ENCODE results near the gene PNKP. TPM values are rescaled to one million over a fixed set of nuclear protein-coding genes. Genes with fewer than 3 reads are reported as not detected.

PNKP gene
- total RNA-seq, 1 experiment from 2014 or later, result 146 TPM

DNA sequence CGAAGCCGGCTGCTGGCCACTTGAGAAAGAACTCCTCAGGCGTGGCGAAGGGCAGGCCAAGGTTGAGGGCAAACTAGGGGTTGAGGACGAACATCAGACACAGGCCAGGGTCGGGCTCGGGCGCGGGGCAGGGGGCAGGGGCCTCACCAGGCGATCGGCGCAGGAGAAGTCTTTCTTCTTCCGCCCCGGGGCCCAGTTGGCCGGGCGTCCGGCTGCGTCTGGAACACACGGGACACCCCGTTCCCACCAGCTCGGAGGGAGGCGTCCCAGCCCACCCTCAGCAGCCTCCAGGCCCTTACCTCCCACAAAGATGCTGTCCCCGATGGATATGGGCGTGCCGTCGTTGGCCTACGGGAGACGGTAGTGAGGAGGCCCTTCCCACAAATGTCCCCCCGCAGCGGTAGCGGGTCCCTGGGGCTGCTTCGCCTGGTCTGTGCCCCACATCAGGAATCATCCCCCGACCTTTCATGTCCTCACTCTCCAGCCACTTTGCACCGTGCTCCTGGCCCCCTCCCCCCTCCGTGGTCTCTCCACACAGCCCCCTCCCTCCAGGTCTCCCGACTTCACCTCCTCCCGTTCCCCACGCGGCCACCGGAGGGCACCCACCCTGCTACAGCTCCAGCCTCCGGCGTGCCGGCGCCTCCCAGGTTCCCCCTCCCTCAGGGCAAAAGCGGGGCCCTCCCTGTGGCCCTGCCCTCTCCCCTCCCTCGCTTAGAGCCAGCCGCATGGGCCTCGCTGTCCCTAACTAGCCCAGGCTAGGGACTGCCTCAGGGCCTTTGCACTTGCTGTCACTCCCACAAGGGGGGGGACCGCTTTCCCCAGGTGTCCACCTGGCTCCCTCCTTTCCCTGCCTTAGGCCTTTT lies 4.8 kb downstream of the PNKP start:
- TF ChIP-seq NFYB (CRISPR knock-in tag; conservative IDR thresholded peaks at IDR 0.05; ENCODE audit: low read depth) (no peak), CREB1 (CRISPR knock-in tag; IDR thresholded peaks at IDR 0.05) (no peak), GTF2I (CRISPR knock-in tag; conservative IDR thresholded peaks at IDR 0.05) (peak; percentile 93), RORB (CRISPR knock-in tag; IDR thresholded peaks at IDR 0.05) (no peak), PRRX2 (CRISPR knock-in tag; IDR thresholded peaks at IDR 0.05) (no peak)
- TF ChIP-seq, protein P1, sequence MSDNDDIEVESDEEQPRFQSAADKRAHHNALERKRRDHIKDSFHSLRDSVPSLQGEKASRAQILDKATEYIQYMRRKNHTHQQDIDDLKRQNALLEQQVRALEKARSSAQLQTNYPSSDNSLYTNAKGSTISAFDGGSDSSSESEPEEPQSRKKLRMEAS (CRISPR knock-in tag; IDR thresholded peaks at IDR 0.05), result 0 out of 2 replicates have a peak, but pooled peaks have one; percentile 33
- TF ChIP-seq, protein P2, sequence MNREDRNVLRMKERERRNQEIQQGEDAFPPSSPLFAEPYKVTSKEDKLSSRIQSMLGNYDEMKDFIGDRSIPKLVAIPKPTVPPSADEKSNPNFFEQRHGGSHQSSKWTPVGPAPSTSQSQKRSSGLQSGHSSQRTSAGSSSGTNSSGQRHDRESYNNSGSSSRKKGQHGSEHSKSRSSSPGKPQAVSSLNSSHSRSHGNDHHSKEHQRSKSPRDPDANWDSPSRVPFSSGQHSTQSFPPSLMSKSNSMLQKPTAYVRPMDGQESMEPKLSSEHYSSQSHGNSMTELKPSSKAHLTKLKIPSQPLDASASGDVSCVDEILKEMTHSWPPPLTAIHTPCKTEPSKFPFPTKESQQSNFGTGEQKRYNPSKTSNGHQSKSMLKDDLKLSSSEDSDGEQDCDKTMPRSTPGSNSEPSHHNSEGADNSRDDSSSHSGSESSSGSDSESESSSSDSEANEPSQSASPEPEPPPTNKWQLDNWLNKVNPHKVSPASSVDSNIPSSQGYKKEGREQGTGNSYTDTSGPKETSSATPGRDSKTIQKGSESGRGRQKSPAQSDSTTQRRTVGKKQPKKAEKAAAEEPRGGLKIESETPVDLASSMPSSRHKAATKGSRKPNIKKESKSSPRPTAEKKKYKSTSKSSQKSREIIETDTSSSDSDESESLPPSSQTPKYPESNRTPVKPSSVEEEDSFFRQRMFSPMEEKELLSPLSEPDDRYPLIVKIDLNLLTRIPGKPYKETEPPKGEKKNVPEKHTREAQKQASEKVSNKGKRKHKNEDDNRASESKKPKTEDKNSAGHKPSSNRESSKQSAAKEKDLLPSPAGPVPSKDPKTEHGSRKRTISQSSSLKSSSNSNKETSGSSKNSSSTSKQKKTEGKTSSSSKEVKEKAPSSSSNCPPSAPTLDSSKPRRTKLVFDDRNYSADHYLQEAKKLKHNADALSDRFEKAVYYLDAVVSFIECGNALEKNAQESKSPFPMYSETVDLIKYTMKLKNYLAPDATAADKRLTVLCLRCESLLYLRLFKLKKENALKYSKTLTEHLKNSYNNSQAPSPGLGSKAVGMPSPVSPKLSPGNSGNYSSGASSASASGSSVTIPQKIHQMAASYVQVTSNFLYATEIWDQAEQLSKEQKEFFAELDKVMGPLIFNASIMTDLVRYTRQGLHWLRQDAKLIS (CRISPR knock-in tag; IDR thresholded peaks at IDR 0.05; ENCODE audit: borderline replicate concordance), result no peak
- POLR2A ChIA-PET, result interaction anchor here (0.6 kb wide), 1 partner anchor 286 kb away, joined by 4 read pairs; no protein-coding TSS in a partner anchor

DNA sequence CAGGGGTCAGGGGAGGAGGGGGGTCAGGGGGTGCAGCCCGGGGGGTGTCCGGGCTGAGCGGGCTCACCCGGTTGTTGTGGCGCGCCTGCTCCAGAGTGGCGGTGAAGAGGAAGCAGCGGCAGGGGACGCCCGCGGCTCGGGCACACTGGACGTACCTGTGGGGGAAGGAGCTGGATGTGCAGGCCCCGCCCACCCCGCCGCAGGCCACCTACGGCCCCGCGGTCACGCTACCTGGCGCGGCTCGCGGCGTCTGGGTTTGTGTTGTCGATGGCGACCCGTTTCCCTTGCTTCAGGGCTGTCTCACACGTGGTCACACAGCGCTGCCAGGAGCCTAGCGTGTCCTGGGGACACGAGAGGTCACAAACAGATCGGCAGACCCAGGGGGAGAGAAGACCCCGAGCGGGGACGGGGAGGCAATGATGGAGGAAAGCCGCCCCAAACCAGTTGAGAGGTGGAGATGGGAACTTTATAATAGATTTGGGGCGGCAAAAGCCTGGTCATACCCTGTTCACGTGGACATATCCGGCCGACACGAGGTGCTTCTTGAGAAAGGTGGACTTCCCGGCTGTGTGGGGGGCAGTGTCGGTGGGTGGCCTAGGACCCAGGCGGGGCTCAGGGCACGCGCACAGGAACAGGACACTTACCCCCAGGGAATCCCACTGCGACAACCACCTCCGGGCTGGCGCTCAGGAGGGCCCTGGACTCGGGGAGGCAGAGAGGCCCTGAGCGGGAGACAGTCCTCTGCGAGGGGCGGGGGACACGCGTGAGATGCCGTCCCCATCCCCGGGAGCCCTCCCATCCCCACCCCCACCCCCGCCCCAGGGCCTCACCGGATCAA lies 5.6 kb downstream of the PNKP start:
- Mint-ChIP-seq H3K27me3 (ENCODE audit: low read depth) (no peaks in the 10 kb centered on the region), H3K27ac (peak overlapping the region; percentile 65; the same call in 1 of the 2 replicates), H3K4me1 (peaks cover 33% of the 10 kb centered on the region), H3K36me3 (peaks cover 33% of the 10 kb centered on the region), H3K9me3 (no peaks in the 10 kb centered on the region), H3K4me3 (no peak overlapping the region)
- DNase-seq (ENCODE audit: low spot score), result no peak
- no peak for ATAC-seq
- TF ChIP-seq ZNF416 (CRISPR knock-in tag; IDR thresholded peaks at IDR 0.05) (no peak), NR3C1 (CRISPR knock-in tag; conservative IDR thresholded peaks at IDR 0.05; ENCODE audit: low read depth) (no peak), GABPB1 (CRISPR knock-in tag; IDR thresholded peaks at IDR 0.05) (no peak), ZNF219 (CRISPR knock-in tag; IDR thresholded peaks at IDR 0.05; ENCODE audit: borderline replicate concordance) (no peak)
- TF ChIP-seq, protein P3, sequence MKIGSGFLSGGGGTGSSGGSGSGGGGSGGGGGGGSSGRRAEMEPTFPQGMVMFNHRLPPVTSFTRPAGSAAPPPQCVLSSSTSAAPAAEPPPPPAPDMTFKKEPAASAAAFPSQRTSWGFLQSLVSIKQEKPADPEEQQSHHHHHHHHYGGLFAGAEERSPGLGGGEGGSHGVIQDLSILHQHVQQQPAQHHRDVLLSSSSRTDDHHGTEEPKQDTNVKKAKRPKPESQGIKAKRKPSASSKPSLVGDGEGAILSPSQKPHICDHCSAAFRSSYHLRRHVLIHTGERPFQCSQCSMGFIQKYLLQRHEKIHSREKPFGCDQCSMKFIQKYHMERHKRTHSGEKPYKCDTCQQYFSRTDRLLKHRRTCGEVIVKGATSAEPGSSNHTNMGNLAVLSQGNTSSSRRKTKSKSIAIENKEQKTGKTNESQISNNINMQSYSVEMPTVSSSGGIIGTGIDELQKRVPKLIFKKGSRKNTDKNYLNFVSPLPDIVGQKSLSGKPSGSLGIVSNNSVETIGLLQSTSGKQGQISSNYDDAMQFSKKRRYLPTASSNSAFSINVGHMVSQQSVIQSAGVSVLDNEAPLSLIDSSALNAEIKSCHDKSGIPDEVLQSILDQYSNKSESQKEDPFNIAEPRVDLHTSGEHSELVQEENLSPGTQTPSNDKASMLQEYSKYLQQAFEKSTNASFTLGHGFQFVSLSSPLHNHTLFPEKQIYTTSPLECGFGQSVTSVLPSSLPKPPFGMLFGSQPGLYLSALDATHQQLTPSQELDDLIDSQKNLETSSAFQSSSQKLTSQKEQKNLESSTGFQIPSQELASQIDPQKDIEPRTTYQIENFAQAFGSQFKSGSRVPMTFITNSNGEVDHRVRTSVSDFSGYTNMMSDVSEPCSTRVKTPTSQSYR (CRISPR knock-in tag; IDR thresholded peaks at IDR 0.05), result no peak
- TF ChIP-seq, protein P1 (CRISPR knock-in tag; IDR thresholded peaks at IDR 0.05), result no peak
- TF ChIP-seq, protein P4, sequence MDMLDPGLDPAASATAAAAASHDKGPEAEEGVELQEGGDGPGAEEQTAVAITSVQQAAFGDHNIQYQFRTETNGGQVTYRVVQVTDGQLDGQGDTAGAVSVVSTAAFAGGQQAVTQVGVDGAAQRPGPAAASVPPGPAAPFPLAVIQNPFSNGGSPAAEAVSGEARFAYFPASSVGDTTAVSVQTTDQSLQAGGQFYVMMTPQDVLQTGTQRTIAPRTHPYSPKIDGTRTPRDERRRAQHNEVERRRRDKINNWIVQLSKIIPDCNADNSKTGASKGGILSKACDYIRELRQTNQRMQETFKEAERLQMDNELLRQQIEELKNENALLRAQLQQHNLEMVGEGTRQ (CRISPR knock-in tag; IDR thresholded peaks at IDR 0.05), result no peak
- TF ChIP-seq, protein P5, sequence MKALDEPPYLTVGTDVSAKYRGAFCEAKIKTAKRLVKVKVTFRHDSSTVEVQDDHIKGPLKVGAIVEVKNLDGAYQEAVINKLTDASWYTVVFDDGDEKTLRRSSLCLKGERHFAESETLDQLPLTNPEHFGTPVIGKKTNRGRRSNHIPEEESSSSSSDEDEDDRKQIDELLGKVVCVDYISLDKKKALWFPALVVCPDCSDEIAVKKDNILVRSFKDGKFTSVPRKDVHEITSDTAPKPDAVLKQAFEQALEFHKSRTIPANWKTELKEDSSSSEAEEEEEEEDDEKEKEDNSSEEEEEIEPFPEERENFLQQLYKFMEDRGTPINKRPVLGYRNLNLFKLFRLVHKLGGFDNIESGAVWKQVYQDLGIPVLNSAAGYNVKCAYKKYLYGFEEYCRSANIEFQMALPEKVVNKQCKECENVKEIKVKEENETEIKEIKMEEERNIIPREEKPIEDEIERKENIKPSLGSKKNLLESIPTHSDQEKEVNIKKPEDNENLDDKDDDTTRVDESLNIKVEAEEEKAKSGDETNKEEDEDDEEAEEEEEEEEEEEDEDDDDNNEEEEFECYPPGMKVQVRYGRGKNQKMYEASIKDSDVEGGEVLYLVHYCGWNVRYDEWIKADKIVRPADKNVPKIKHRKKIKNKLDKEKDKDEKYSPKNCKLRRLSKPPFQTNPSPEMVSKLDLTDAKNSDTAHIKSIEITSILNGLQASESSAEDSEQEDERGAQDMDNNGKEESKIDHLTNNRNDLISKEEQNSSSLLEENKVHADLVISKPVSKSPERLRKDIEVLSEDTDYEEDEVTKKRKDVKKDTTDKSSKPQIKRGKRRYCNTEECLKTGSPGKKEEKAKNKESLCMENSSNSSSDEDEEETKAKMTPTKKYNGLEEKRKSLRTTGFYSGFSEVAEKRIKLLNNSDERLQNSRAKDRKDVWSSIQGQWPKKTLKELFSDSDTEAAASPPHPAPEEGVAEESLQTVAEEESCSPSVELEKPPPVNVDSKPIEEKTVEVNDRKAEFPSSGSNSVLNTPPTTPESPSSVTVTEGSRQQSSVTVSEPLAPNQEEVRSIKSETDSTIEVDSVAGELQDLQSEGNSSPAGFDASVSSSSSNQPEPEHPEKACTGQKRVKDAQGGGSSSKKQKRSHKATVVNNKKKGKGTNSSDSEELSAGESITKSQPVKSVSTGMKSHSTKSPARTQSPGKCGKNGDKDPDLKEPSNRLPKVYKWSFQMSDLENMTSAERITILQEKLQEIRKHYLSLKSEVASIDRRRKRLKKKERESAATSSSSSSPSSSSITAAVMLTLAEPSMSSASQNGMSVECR (CRISPR knock-in tag; IDR thresholded peaks at IDR 0.05; ENCODE audit: borderline replicate concordance), result no peak
- CTCF ChIA-PET, result interaction anchor here (0.6 to 1.5 kb wide), 4 partner anchors 7 to 315 kb away, joined by 3 to 8 read pairs (median 3); partner anchors contain the start of gene FUZ
- POLR2A ChIA-PET, result interaction anchor here (1.1 to 1.2 kb wide), 2 partner anchors 11 to 49 kb away, joined by 3 read pairs; no protein-coding TSS in a partner anchor

More for the DNA sequence above, 4.8 kb downstream of the PNKP start:
- peak; percentile 16 for ATAC-seq
- CTCF ChIA-PET, result interaction anchor here (0.6 to 1.6 kb wide), 8 partner anchors 15 to 416 kb away, joined by 3 to 4 read pairs (median 3); partner anchors contain the start of genes AKT1S1, FUZ and TBC1D17
- peaks cover 34% of the 10 kb centered on the region for H3K4me1 Mint-ChIP-seq
- peak overlapping the region; percentile 93; the same call in 1 of the 2 replicates for H3K27ac Mint-ChIP-seq
- peaks cover 32% of the 10 kb centered on the region for H3K36me3 Mint-ChIP-seq
- H3K9me3 Mint-ChIP-seq, result no peaks in the 10 kb centered on the region
- H3K27me3 Mint-ChIP-seq (ENCODE audit: low read depth), result no peaks in the 10 kb centered on the region
- DNase-seq (ENCODE audit: low spot score), result peak; percentile 83
- H3K4me3 Mint-ChIP-seq, result no peak overlapping the region
